Astrocyte of the cerebellum (primary cell): ENCODE results near the gene TMEM106C.

Experiments used
- DNase-seq: peaks from one replicate; pipeline ENCODE4 v3.0.0-alpha.2; 2011; ENCODE audit warnings: low read depth
- H3K4me3 ChIP-seq: 2 replicates; pipeline ENCODE4 v1.5.1; 2011; ENCODE audit warnings: mild to moderate bottlenecking, low read depth, low read length, moderate library complexity
- CTCF ChIP-seq: IDR thresholded peaks from 2 replicates; pipeline ENCODE4 v1.5.1; 2012; ENCODE audit warnings: low read length, low read depth, moderate library complexity, mild to moderate bottlenecking; ENCODE audit errors: missing control alignments
- in situ Hi-C: cut with HindIII; loops from 2 replicates; pipeline ENCODE4 v1.10.0; 2017; ENCODE audit warnings: low sequenced_read_pairs

The TMEM106C gene

GRCh38 chr12:48016373-48017020, 53.1 kb downstream of the TMEM106C start:
- no peak overlapping the region for H3K4me3 ChIP-seq
- in situ Hi-C loops = no loop called here
- no peak for DNase-seq
- no peak for TF ChIP-seq CTCF

- no peak overlapping the region for H3K4me3 ChIP-seq
- DNase-seq = no peak
- no peak for TF ChIP-seq CTCF
- in situ Hi-C loops = no loop called here
Observed at GRCh38 chr12:48017496-48017895, 54.1 kb downstream of the TMEM106C start.

GRCh38 chr12:48017921-48018617, 54.7 kb downstream of the TMEM106C start:
- in situ Hi-C loops = no loop called here
- no peak for TF ChIP-seq CTCF
- no peak overlapping the region for H3K4me3 ChIP-seq
- DNase-seq = no peak
